SK-N-SH (cell line): ENCODE measurements around the gene FAXDC2. TPM values are rescaled to one million over a fixed set of nuclear protein-coding genes. Genes with fewer than 3 reads are reported as not detected.

ENCODE experiments used
- CTCF ChIA-PET: fragments of 300-600, 350-600 bp; formaldehyde crosslinking; extraction: SDS; loops from one replicate; lab custom pipeline; 2021; lab: Yijun Ruan, JAX
- POLR2A ChIA-PET: fragments of 350-600 bp; sonication (Branson Sonifier 250); formaldehyde crosslinking; extraction: SDS; loops from one replicate; lab custom pipeline; 2020; ENCODE audit warnings: antibody characterized with exemption, inconsistent platforms; lab: Yijun Ruan, JAX
- DNase-seq: peaks from one replicate; pipeline ENCODE4 v3.0.0; 2012
- H2AFZ ChIP-seq: fragments of 200-600 bp; sonication (generic); 2 replicates; pipeline ENCODE4 v1.8.1; 2016; ENCODE audit warnings: antibody characterized with exemption, mild to moderate bottlenecking, low read depth
- H3F3A ChIP-seq: fragments of 200-600 bp; sonication (generic); replicated peaks from 2 replicates; pipeline ENCODE3; 2016; ENCODE audit warnings: antibody characterized with exemption, mild to moderate bottlenecking; ENCODE audit not compliant: insufficient read depth
- H3K27ac ChIP-seq, 2 experiments: fragments of 200-500 bp in 1 of 2; fragments of 200-600 bp in 1 of 2; sonication (Bioruptor generic) in 1 of 2; sonication (generic), shearing (Covaris generic) in 1 of 2; 2 replicates each; pipeline versions ENCODE4 v1.5.1 to v1.6.1; 2014 to 2016; ENCODE audit warnings: low read depth in 2 of 2, inconsistent platforms in 1 of 2, low read length in 1 of 2, mild to moderate bottlenecking in 1 of 2, mixed read lengths in 1 of 2
- H3K27me3 ChIP-seq: fragments of 200-600 bp; sonication (generic), shearing (Covaris generic); 2 replicates; pipeline ENCODE4 v1.6.1; 2016; ENCODE audit warnings: mixed run types; ENCODE audit not compliant: insufficient read depth
- H3K36me3 ChIP-seq, 2 experiments: fragments of 200-500 bp in 1 of 2; fragments of 200-600 bp in 1 of 2; sonication (Bioruptor generic) in 1 of 2; sonication (generic) in 1 of 2; replicated peaks in 1 of 2; 2 replicates each; pipeline versions ENCODE3 to v1.5.1; 2014 to 2016; ENCODE audit warnings: low read length in 1 of 2, mild to moderate bottlenecking in 1 of 2; ENCODE audit not compliant: insufficient read depth in 2 of 2, control insufficient read depth in 1 of 2
- H3K4me1 ChIP-seq, 2 experiments: fragments of 200-500 bp in 1 of 2; fragments of 200-600 bp in 1 of 2; sonication (Bioruptor generic) in 1 of 2; sonication (generic), shearing (Covaris generic) in 1 of 2; 2 replicates each; pipeline versions ENCODE4 v1.5.1 to v1.6.1; 2014 to 2016; ENCODE audit warnings: low read depth in 1 of 2, low read length in 1 of 2, mixed run types in 1 of 2; ENCODE audit not compliant: insufficient read depth in 2 of 2, control insufficient read depth in 1 of 2
- H3K4me2 ChIP-seq: fragments of 200-600 bp; sonication (generic), shearing (Covaris generic); 2 replicates; pipeline ENCODE4 v1.6.1; 2017; ENCODE audit warnings: mixed run types
- H3K4me3 ChIP-seq, 2 experiments: fragments of 200-500 bp in 1 of 2; fragments of 200-600 bp in 1 of 2; sonication (Bioruptor generic) in 1 of 2; sonication (generic), shearing (Covaris generic) in 1 of 2; 2 replicates each; pipeline versions ENCODE4 v1.5.1 to v1.8.1; 2014 to 2016; ENCODE audit warnings: low read depth in 2 of 2, inconsistent platforms in 1 of 2, low read length in 1 of 2, mild to moderate bottlenecking in 1 of 2, mixed read lengths in 1 of 2, moderate library complexity in 1 of 2
- H3K79me2 ChIP-seq: fragments of 200-600 bp; sonication (generic); 2 replicates; pipeline ENCODE4 v1.8.1; 2017; ENCODE audit warnings: mild to moderate bottlenecking; ENCODE audit not compliant: insufficient read depth
- H3K9ac ChIP-seq: fragments of 200-600 bp; sonication (generic); 2 replicates; pipeline ENCODE4 v1.6.1; 2017; ENCODE audit warnings: mixed run types
- H3K9me2 ChIP-seq: fragments of 200-600 bp; sonication (generic); 2 replicates; pipeline ENCODE4 v1.6.1; 2017; ENCODE audit warnings: mixed run types
- H3K9me3 ChIP-seq: fragments of 200-600 bp; sonication (generic); 2 replicates; pipeline ENCODE4 v1.6.1; 2017; ENCODE audit warnings: mixed run types, mild to moderate bottlenecking, moderate library complexity
- H4K20me1 ChIP-seq: fragments of 200-600 bp; sonication (generic); 2 replicates; pipeline ENCODE4 v1.6.1; 2017; ENCODE audit warnings: mild to moderate bottlenecking, mixed run types; ENCODE audit not compliant: insufficient read depth
- CHD2 ChIP-seq: fragments of 150-350 bp; IDR thresholded peaks from 2 replicates; pipeline ENCODE4 v1.6.1; 2018; ENCODE audit warnings: low read length; ENCODE audit not compliant: partially characterized antibody
- EZH2phosphoT487 ChIP-seq: fragments of 200-600 bp; sonication (generic); IDR thresholded peaks from 2 replicates; pipeline ENCODE4 v1.6.1; 2017; ENCODE audit warnings: low read depth, mixed run types, mild to moderate bottlenecking, antibody characterized with exemption, moderate library complexity, borderline replicate concordance
- FOSL2 ChIP-seq: IDR thresholded peaks from 2 replicates; pipeline ENCODE4 v1.4.0; 2012; ENCODE audit warnings: low read depth, mild to moderate bottlenecking, moderate library complexity, borderline replicate concordance
- FOXM1 ChIP-seq: IDR thresholded peaks from 2 replicates; pipeline ENCODE4 v1.4.0; 2012; ENCODE audit warnings: low read depth, mild to moderate bottlenecking
- GATA2 ChIP-seq: sonication (generic); formaldehyde crosslinking; IDR thresholded peaks from 2 replicates; pipeline ENCODE4 v1.5.0; 2020; ENCODE audit warnings: mild to moderate bottlenecking, missing genetic modification reagents
- JUND ChIP-seq: IDR thresholded peaks from 2 replicates; pipeline ENCODE4 v1.4.0; 2012
- RFX5 ChIP-seq: IDR thresholded peaks from 2 replicates; pipeline ENCODE4 v1.6.1; 2012; ENCODE audit warnings: mild to moderate bottlenecking, improper control_type of control experiment, low read length
- SIN3A ChIP-seq: IDR thresholded peaks from 2 replicates; pipeline ENCODE4 v1.6.1; 2012; ENCODE audit warnings: low read depth, mild to moderate bottlenecking, low read length, moderate library complexity, borderline replicate concordance
- TCF12 ChIP-seq: IDR thresholded peaks from 2 replicates; pipeline ENCODE4 v1.4.0; 2012
- TEAD4 ChIP-seq: IDR thresholded peaks from 2 replicates; pipeline ENCODE4 v1.4.0; 2012; ENCODE audit warnings: mild to moderate bottlenecking, borderline replicate concordance; ENCODE audit not compliant: insufficient read depth
- WGBS: methylation state at CpG from one replicate; pipeline ENCODE4 v1.1.6; 2017; ENCODE audit warnings: low lambda C conversion rate; 5-methylcytosine and 5-hydroxymethylcytosine counted together
- polyA plus RNA-seq, 3 experiments: library from polyadenylated mRNA; depleted of rRNA; stranded (reverse); fragments of >200 nt; gene quantifications; 2 replicates each; pipeline ENCODE4 v1.2.3, GENCODE V29; 2012
- TF ChIP-seq, protein P1 (sequence below): IDR thresholded peaks from 2 replicates; pipeline ENCODE4 v1.4.0; 2012; ENCODE audit warnings: low read depth, borderline replicate concordance
- TF ChIP-seq, protein P2 (sequence below): IDR thresholded peaks from 2 replicates; pipeline ENCODE4 v1.6.1; 2012; ENCODE audit warnings: mild to moderate bottlenecking, low read depth, low read length, moderate library complexity
- TF ChIP-seq, protein P3 (sequence below): fragments of 150-350 bp; IDR thresholded peaks from 2 replicates; pipeline ENCODE4 v1.6.1; 2017; ENCODE audit warnings: antibody characterized with exemption, low read length, low read depth, borderline replicate concordance
- TF ChIP-seq, protein P4 (sequence below): fragments of 200-600 bp; sonication (generic); IDR thresholded peaks from 2 replicates; pipeline ENCODE4 v1.6.1; 2017; ENCODE audit warnings: antibody characterized with exemption, mild to moderate bottlenecking, moderate library complexity
- TF ChIP-seq, protein P5 (sequence below): IDR thresholded peaks from 2 replicates; pipeline ENCODE4; 2012

FAXDC2 gene
- polyA plus RNA-seq, 1 of the 3 experiments (the other 2 are of a cell fraction) = 6.0 TPM

DNA sequence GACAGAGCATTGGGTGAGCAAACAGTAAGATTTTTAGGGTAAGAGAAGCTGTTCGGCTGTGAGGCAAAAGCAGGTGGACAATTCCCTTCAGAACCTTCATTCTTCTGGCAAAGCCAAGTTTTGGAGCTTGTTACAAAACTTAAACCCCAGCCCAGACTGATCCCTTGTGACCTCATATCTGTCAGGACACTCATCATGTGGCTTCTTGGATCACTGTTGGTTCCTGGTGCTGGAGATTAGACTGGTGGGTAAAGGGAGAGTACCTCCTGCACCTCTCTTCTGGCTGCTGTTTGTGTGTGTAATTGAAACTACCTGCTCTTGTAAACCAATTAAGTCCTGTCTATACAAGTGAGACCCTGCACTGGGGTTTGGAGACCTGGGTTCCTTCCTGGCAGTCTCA is 74.2 kb downstream of the FAXDC2 start (continued):
- TF ChIP-seq, protein P1, sequence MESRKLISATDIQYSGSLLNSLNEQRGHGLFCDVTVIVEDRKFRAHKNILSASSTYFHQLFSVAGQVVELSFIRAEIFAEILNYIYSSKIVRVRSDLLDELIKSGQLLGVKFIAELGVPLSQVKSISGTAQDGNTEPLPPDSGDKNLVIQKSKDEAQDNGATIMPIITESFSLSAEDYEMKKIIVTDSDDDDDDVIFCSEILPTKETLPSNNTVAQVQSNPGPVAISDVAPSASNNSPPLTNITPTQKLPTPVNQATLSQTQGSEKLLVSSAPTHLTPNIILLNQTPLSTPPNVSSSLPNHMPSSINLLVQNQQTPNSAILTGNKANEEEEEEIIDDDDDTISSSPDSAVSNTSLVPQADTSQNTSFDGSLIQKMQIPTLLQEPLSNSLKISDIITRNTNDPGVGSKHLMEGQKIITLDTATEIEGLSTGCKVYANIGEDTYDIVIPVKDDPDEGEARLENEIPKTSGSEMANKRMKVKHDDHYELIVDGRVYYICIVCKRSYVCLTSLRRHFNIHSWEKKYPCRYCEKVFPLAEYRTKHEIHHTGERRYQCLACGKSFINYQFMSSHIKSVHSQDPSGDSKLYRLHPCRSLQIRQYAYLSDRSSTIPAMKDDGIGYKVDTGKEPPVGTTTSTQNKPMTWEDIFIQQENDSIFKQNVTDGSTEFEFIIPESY = no peak
- no peak for TF ChIP-seq EZH2phosphoT487
- no peak for TF ChIP-seq FOSL2

DNA sequence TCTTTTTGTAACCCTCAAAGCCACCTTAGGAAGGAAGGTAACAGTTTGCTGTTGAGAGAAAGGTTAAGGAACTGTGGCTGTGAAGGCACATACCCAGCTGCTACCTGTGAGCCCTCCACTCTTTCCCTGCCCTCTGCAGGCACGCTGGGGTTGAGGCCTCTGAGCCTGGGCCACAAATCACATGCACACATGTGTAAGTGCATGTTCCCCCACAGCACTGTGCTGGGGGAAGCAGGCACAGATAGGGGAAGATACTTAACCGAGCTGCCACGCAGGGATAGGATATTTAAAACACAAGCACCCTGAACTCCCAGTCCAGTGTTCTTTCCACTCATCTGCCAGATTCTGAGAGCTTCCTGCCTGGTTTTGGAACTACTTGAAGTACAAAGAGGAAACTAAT is 77.1 kb downstream of the FAXDC2 start:
- H4K20me1 ChIP-seq = peaks cover 100% of the 10 kb centered on the region
- no peaks in the 10 kb centered on the region for H3K9me3 ChIP-seq
- DNase-seq = no peak
- H3K4me2 ChIP-seq = no peak overlapping the region
- TF ChIP-seq, protein P2, sequence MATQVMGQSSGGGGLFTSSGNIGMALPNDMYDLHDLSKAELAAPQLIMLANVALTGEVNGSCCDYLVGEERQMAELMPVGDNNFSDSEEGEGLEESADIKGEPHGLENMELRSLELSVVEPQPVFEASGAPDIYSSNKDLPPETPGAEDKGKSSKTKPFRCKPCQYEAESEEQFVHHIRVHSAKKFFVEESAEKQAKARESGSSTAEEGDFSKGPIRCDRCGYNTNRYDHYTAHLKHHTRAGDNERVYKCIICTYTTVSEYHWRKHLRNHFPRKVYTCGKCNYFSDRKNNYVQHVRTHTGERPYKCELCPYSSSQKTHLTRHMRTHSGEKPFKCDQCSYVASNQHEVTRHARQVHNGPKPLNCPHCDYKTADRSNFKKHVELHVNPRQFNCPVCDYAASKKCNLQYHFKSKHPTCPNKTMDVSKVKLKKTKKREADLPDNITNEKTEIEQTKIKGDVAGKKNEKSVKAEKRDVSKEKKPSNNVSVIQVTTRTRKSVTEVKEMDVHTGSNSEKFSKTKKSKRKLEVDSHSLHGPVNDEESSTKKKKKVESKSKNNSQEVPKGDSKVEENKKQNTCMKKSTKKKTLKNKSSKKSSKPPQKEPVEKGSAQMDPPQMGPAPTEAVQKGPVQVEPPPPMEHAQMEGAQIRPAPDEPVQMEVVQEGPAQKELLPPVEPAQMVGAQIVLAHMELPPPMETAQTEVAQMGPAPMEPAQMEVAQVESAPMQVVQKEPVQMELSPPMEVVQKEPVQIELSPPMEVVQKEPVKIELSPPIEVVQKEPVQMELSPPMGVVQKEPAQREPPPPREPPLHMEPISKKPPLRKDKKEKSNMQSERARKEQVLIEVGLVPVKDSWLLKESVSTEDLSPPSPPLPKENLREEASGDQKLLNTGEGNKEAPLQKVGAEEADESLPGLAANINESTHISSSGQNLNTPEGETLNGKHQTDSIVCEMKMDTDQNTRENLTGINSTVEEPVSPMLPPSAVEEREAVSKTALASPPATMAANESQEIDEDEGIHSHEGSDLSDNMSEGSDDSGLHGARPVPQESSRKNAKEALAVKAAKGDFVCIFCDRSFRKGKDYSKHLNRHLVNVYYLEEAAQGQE = no peak
- TF ChIP-seq SIN3A (no peak), TEAD4 (no peak), CHD2 (no peak), TCF12 (no peak), FOXM1 (no peak), JUND (no peak), GATA2 (no peak), FOSL2 (no peak), RFX5 (no peak)
- TF ChIP-seq, protein P3, sequence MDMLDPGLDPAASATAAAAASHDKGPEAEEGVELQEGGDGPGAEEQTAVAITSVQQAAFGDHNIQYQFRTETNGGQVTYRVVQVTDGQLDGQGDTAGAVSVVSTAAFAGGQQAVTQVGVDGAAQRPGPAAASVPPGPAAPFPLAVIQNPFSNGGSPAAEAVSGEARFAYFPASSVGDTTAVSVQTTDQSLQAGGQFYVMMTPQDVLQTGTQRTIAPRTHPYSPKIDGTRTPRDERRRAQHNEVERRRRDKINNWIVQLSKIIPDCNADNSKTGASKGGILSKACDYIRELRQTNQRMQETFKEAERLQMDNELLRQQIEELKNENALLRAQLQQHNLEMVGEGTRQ = no peak
- TF ChIP-seq, protein P4, sequence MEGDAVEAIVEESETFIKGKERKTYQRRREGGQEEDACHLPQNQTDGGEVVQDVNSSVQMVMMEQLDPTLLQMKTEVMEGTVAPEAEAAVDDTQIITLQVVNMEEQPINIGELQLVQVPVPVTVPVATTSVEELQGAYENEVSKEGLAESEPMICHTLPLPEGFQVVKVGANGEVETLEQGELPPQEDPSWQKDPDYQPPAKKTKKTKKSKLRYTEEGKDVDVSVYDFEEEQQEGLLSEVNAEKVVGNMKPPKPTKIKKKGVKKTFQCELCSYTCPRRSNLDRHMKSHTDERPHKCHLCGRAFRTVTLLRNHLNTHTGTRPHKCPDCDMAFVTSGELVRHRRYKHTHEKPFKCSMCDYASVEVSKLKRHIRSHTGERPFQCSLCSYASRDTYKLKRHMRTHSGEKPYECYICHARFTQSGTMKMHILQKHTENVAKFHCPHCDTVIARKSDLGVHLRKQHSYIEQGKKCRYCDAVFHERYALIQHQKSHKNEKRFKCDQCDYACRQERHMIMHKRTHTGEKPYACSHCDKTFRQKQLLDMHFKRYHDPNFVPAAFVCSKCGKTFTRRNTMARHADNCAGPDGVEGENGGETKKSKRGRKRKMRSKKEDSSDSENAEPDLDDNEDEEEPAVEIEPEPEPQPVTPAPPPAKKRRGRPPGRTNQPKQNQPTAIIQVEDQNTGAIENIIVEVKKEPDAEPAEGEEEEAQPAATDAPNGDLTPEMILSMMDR = no peak
- TF ChIP-seq, protein P5, sequence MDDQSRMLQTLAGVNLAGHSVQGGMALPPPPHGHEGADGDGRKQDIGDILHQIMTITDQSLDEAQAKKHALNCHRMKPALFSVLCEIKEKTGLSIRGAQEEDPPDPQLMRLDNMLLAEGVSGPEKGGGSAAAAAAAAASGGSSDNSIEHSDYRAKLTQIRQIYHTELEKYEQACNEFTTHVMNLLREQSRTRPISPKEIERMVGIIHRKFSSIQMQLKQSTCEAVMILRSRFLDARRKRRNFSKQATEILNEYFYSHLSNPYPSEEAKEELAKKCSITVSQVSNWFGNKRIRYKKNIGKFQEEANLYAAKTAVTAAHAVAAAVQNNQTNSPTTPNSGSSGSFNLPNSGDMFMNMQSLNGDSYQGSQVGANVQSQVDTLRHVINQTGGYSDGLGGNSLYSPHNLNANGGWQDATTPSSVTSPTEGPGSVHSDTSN = no peak
- ChIA-PET POLR2A (interaction anchor here (0.7 kb wide), 1 partner anchor 21 kb away, joined by 4 read pairs; no protein-coding TSS in a partner anchor), CTCF (interaction anchor here (1.2 kb wide), 1 partner anchor 123 kb away, joined by 4 read pairs; no protein-coding TSS in a partner anchor)
- H2AFZ ChIP-seq = no peak overlapping the region
- H3K4me3 ChIP-seq = no peak overlapping the region
- H3K36me3 ChIP-seq = no peaks in the 10 kb centered on the region
- no peaks in the 10 kb centered on the region for H3K9me2 ChIP-seq
- H3K9ac ChIP-seq = no peak overlapping the region
- peaks cover 15% of the 10 kb centered on the region for H3F3A ChIP-seq
- peaks cover 100% of the 10 kb centered on the region for H3K79me2 ChIP-seq
- H3K4me1 ChIP-seq = peaks cover 13 to 41% of the 10 kb centered on the region in 2 experiments; a peak in 3 of 4 replicates
- H3K27me3 ChIP-seq = no peaks in the 10 kb centered on the region
- 94% methylated on average over 2 of the region's 3 CpGs for WGBS
- no peak overlapping the region for H3K27ac ChIP-seq
